T-cell (primary cell): ENCODE data around the gene SH3PXD2B. TPM values are rescaled to one million over a fixed set of nuclear protein-coding genes. Genes with fewer than 3 reads are reported as not detected.

Experiments
- ATAC-seq, 4 experiments: fragments of 200-7000 bp in 3 of 4; fragments of 150-1000 bp in 1 of 4; cut with Tn5 transposase; replicated peaks in 1 of 4; 1 replicate in 3 of 4; 2 replicates in 1 of 4; pipeline ENCODE4 v1.10.0; 2021; ENCODE audit warnings: moderate library complexity in 3 of 4, mild to moderate bottlenecking in 2 of 4, moderate number of reproducible peaks in 1 of 4
- CTCF ChIA-PET, 2 donors: fragments of 300-600 bp; sonication (Branson Sonifier 250); formaldehyde crosslinking; loops; one replicate each; lab custom pipeline; 2022; ENCODE audit warnings: antibody characterized with exemption in 2 of 2; lab: Charles Lee
- POLR2A ChIA-PET, 2 donors: fragments of 300-600 bp; sonication (Branson Sonifier 250); formaldehyde crosslinking; loops; one replicate each; lab custom pipeline; 2022; ENCODE audit warnings: antibody characterized with exemption in 2 of 2; lab: Charles Lee
- DNase-seq, 35 experiments: peaks; one replicate each; pipeline versions ENCODE4 v3.0.0 to v3.0.0-alpha.2; 2013 to 2023
- H3K27ac ChIP-seq: one replicate; pipeline ENCODE4 v1.5.1; 2013; ENCODE audit warnings: low read length
- H3K27me3 ChIP-seq, 2 experiments: replicated peaks in 1 of 2; 1 replicate in 1 of 2; 2 replicates in 1 of 2; pipeline versions ENCODE4 v1.6.1 to v1.7.0; 2013; ENCODE audit warnings: low read length in 1 of 2, mixed read lengths in 1 of 2; ENCODE audit not compliant: control insufficient read depth in 2 of 2, insufficient read depth in 2 of 2; ENCODE audit errors: extremely low read depth in 1 of 2
- H3K36me3 ChIP-seq, 2 donors: 1 replicate in 1 of 2; 2 replicates in 1 of 2; pipeline versions ENCODE4 v1.6.1 to v1.7.0; 2013; ENCODE audit warnings: low read length in 1 of 2; ENCODE audit not compliant: control insufficient read depth in 2 of 2, insufficient read depth in 1 of 2; ENCODE audit errors: extremely low read depth in 1 of 2
- H3K4me1 ChIP-seq, 2 experiments: 1 replicate in 1 of 2; 2 replicates in 1 of 2; pipeline versions ENCODE4 v1.6.1 to v1.7.0; 2013; ENCODE audit warnings: low read length in 2 of 2, mixed read lengths in 1 of 2; ENCODE audit not compliant: insufficient read depth in 2 of 2, control insufficient read depth in 1 of 2; ENCODE audit errors: extremely low read depth in 1 of 2
- H3K4me3 ChIP-seq, 2 donors: 1 replicate in 1 of 2; 2 replicates in 1 of 2; pipeline versions ENCODE4 v1.5.1 to v1.7.0; 2013; ENCODE audit warnings: mild to moderate bottlenecking in 2 of 2, low read length in 1 of 2, moderate library complexity in 1 of 2; ENCODE audit not compliant: control insufficient read depth in 1 of 2; ENCODE audit errors: extremely low read depth in 1 of 2
- H3K9me3 ChIP-seq: 2 replicates; pipeline ENCODE4 v1.7.0; 2013
- H3K27ac Mint-ChIP-seq, 2 donors: one replicate each; pipeline ENCODE4 v1.8.0; 2020 to 2021; ENCODE audit warnings: mild to moderate bottlenecking in 2 of 2, mixed read lengths in 2 of 2
- H3K27me3 Mint-ChIP-seq, 2 donors: one replicate each; pipeline ENCODE4 v1.8.0; 2021 to 2022; ENCODE audit warnings: mixed read lengths in 2 of 2
- H3K36me3 Mint-ChIP-seq: one replicate; pipeline ENCODE4 v1.8.0; 2021; ENCODE audit warnings: mixed read lengths
- H3K4me1 Mint-ChIP-seq, 3 donors: one replicate each; pipeline ENCODE4 v1.8.0; 2020 to 2022; ENCODE audit warnings: mixed read lengths in 3 of 3, mild to moderate bottlenecking in 1 of 3
- H3K4me3 Mint-ChIP-seq, 3 donors: one replicate each; pipeline ENCODE4 v1.8.0; 2020 to 2022; ENCODE audit warnings: mild to moderate bottlenecking in 3 of 3, mixed read lengths in 3 of 3, moderate library complexity in 3 of 3
- H3K9me3 Mint-ChIP-seq, 3 donors: one replicate each; pipeline ENCODE4 v1.8.0; 2020 to 2022; ENCODE audit warnings: mixed read lengths in 3 of 3
- WGBS: methylation state at CpG from one replicate; pipeline ENCODE4 v1.1.5; 2013; ENCODE audit warnings: missing lambda C conversion rate; ENCODE audit not compliant: insufficient coverage; 5-methylcytosine and 5-hydroxymethylcytosine counted together
- total RNA-seq, 35 experiments: library from RNA in 6 of 35; stranded (reverse) in 6 of 35; fragments of 120-200 nt in 1 of 35; gene quantifications; one replicate each; pipeline versions ENCODE4 v1.2.1 to v1.2.4 and lab custom pipeline; 2013 to 2026

SH3PXD2B gene
- total RNA-seq, 5 donors from 2014 or later (not counting 1 experiment from before 2014, with no cell fraction given) = 0.15 to 0.69 (median 0.38) TPM

DNA sequence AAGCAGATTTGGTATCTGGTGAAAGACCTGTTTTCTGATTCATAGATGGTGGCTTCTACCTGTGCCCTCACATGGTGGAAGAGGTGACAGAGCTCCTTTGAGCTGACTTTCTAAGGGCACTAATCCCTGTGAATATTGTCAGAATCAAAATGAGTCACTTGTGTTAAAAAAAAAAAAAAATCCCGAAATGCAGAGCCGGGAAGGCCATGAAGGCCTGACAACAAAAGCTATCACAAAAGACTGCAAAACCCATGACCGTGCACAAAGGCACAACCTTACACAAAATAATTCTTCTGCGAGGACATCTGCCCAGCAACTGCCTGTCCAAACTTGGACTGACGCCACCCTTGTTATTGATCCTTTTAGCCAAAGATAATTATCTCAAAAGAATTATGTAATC lies 151.2 kb downstream of the SH3PXD2B start:
- Histone ChIP-seq H3K4me3 (no peak overlapping the region), H3K27me3 (peaks cover 0 to 12% of the 10 kb centered on the region in 2 experiments), H3K36me3 (no peaks in the 10 kb centered on the region), H3K4me1 (no peaks in the 10 kb centered on the region), H3K9me3 (no peaks in the 10 kb centered on the region), H3K27ac (no peak overlapping the region)
- WGBS = 100% methylated on average over 1 of the region's 5 CpGs
- no peaks in the 10 kb centered on the region for H3K4me1 Mint-ChIP-seq
- ATAC-seq (no peak), DNase-seq (no peak)
- peaks cover 0 to 9% of the 10 kb centered on the region in 2 donors for H3K27me3 Mint-ChIP-seq
- H3K9me3 Mint-ChIP-seq = peaks cover 0 to 8% (median 2%) of the 10 kb centered on the region in 3 donors
- H3K36me3 Mint-ChIP-seq = no peaks in the 10 kb centered on the region
- CTCF ChIA-PET = interaction anchor here in 1 of 2 donors (0.7 kb wide), 1 partner anchor 267 kb away, joined by 3 read pairs; no protein-coding TSS in a partner anchor
- H3K4me3 Mint-ChIP-seq = no peak overlapping the region
- no peak overlapping the region for H3K27ac Mint-ChIP-seq
- POLR2A ChIA-PET = no interaction called here

DNA sequence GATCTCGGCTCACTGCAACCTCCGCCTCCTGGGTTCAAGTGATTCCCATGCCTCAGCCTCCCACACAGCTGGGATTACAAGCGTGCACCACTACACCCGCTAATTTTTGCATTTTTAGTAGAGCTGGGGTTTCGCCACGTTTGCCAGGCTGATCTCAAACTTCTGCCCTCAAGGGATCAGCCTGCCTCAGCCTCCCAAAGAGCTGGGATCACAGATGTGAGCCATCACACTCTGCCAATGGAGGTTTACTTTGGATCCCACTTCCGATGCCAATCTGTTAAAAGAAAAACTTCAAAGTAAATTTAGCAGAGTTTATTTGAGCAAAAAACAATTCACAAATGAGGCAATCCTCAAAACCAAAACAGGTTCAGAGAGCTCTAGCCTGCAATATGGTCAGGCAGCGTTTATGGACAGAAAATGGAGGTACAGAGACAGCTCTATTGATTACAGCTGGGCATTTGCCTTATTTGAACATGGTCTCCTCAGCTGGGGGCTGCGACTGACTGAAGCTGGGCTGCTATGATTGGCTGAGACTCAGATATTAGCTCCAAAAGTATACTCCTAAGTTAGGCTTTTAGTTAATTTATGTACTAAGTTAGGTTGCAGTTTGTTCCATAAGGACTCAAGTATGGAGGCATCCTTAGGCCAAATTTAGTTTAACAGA lies 152.1 kb downstream of the SH3PXD2B start:
- Mint-ChIP-seq H3K9me3 (peaks cover 0 to 8% (median 2%) of the 10 kb centered on the region in 3 donors), H3K27ac (no peak overlapping the region), H3K27me3 (peaks cover 0 to 6% of the 10 kb centered on the region in 2 donors), H3K4me1 (no peaks in the 10 kb centered on the region), H3K4me3 (no peak overlapping the region), H3K36me3 (no peaks in the 10 kb centered on the region)
- ATAC-seq = no peak
- DNase-seq = no peak
- no peak overlapping the region for H3K4me3 ChIP-seq
- no peak overlapping the region for H3K27ac ChIP-seq
- H3K36me3 ChIP-seq = no peaks in the 10 kb centered on the region
- ChIA-PET POLR2A (no interaction called here), CTCF (no interaction called here)
- no peaks in the 10 kb centered on the region for H3K4me1 ChIP-seq
- peaks cover 0 to 12% of the 10 kb centered on the region in 2 experiments for H3K27me3 ChIP-seq
- WGBS = 74% methylated on average over 8 of the region's 9 CpGs
- no peaks in the 10 kb centered on the region for H3K9me3 ChIP-seq

DNA sequence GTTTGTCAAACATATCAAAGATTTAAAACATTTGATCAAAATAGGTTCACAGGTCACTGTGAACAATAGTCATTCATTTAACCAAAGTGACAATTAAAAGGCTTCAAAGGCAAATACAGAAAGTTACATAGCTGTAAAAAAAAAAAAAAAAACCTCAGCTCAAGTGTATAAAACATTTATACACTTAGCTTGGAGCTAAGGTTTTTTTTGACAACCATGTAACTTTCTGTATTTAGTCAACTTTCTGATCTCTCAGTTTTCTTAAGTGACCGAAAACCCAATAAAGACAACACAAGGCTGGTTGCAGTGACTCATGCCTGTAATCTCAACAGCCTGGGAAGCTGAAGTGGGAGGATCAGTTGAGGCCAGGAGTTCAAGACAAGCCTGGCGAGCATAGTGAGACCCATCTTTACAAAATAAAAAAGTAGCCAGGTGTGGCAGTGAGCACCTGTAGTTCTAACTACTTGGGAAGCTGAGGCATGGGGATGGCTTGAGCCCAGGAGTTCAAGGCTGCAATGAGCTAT lies 154.3 kb downstream of the SH3PXD2B start:
- CTCF ChIA-PET = interaction anchor here in 1 of 2 donors (0.8 kb wide), 1 partner anchor 15 kb away, joined by 4 read pairs; no protein-coding TSS in a partner anchor
- no peaks in the 10 kb centered on the region for H3K9me3 ChIP-seq
- WGBS = no CpG with 5 or more reads among the region's 2 CpGs
- Mint-ChIP-seq H3K27me3 (peaks cover 0 to 5% of the 10 kb centered on the region in 2 donors), H3K4me1 (no peaks in the 10 kb centered on the region), H3K9me3 (no peaks in the 10 kb centered on the region), H3K4me3 (no peak overlapping the region), H3K36me3 (no peaks in the 10 kb centered on the region), H3K27ac (no peak overlapping the region)
- H3K4me1 ChIP-seq = no peaks in the 10 kb centered on the region
- POLR2A ChIA-PET = no interaction called here
- H3K27me3 ChIP-seq = peaks cover 0 to 10% of the 10 kb centered on the region in 2 experiments
- H3K4me3 ChIP-seq = no peak overlapping the region
- no peaks in the 10 kb centered on the region for H3K36me3 ChIP-seq
- DNase-seq (no peak), ATAC-seq (no peak)
- H3K27ac ChIP-seq = no peak overlapping the region

DNA sequence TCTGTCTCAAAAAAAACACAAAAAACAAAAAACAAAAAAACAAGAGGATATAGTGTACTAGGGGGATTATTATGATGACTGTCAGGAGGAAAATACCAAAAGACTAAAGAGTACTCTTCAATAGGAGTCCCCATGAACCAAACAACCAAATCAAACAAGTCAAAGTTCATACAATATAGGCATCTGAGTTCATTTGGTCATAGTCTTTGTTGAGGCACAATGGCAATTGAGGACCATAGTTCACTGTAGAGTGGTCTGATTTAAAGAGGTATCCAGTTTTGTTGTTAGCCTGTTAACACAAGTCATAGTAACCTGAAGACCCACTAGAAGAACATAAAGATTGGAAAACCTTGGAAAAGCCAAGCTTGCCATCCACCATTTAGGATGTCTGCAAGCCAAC lies 159.5 kb downstream of the SH3PXD2B start:
- H3K27me3 ChIP-seq = no peaks in the 10 kb centered on the region
- H3K4me3 ChIP-seq = no peak overlapping the region
- POLR2A ChIA-PET = no interaction called here
- no peak overlapping the region for H3K27ac Mint-ChIP-seq
- H3K27ac ChIP-seq = no peak overlapping the region
- no peak overlapping the region for H3K4me3 Mint-ChIP-seq
- DNase-seq (no peak), ATAC-seq (no peak)
- no peaks in the 10 kb centered on the region for H3K36me3 Mint-ChIP-seq
- peaks cover 3 to 6% (median 3%) of the 10 kb centered on the region in 3 donors for H3K4me1 Mint-ChIP-seq
- H3K36me3 ChIP-seq = no peaks in the 10 kb centered on the region
- no peaks in the 10 kb centered on the region for H3K9me3 ChIP-seq
- H3K4me1 ChIP-seq = peaks cover 0 to 2% of the 10 kb centered on the region in 2 experiments
- no peaks in the 10 kb centered on the region for H3K27me3 Mint-ChIP-seq
- CTCF ChIA-PET = interaction anchor here in 1 of 2 donors (1.1 kb wide), 1 partner anchor 28 kb away, joined by 3 read pairs; no protein-coding TSS in a partner anchor
- H3K9me3 Mint-ChIP-seq = no peaks in the 10 kb centered on the region

DNA sequence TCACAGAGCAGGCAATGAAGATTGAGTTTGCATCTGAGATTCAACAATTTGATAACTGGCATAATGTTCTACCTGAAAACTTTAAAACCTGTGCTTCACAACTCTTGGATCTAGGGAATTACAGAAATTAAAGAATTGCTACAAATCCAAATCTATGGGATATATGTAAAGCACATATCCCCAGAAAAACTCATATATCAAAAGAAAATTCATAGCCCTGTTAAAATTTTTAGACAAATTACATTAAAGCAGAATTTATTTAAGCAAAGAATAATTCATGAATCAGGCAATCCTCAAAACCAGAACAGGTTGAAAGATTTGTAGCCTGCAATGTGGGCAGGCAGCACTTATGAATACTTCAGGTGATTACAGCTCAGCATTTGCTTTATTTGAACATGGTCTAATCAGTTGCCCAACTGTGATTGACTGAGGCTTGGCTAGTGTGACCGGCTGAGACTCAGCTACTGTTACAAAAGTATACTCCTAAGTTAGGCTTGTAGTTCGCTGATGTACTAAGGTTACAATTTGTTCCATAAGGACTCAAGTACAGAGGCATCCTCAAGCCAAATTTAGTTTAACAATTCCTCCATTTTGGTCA lies 160.5 kb downstream of the SH3PXD2B start:
- Histone ChIP-seq H3K9me3 (no peaks in the 10 kb centered on the region), H3K4me1 (peaks cover 0 to 2% of the 10 kb centered on the region in 2 experiments), H3K27me3 (no peaks in the 10 kb centered on the region), H3K4me3 (no peak overlapping the region), H3K36me3 (no peaks in the 10 kb centered on the region), H3K27ac (no peak overlapping the region)
- Mint-ChIP-seq H3K27ac (no peak overlapping the region), H3K9me3 (no peaks in the 10 kb centered on the region), H3K4me1 (peaks cover 3 to 6% (median 3%) of the 10 kb centered on the region in 3 donors), H3K27me3 (no peaks in the 10 kb centered on the region), H3K36me3 (no peaks in the 10 kb centered on the region), H3K4me3 (no peak overlapping the region)
- POLR2A ChIA-PET = no interaction called here
- 86% methylated on average over 2 of the region's 2 CpGs for WGBS
- DNase-seq = no peak
- no peak for ATAC-seq
- CTCF ChIA-PET = interaction anchor here (0.6 to 1.3 kb wide), 14 partner anchors 12 to 382 kb away, joined by 3 to 9 read pairs (median 3); partner anchors contain the start of gene STK10 (in 1 of the 2)

DNA sequence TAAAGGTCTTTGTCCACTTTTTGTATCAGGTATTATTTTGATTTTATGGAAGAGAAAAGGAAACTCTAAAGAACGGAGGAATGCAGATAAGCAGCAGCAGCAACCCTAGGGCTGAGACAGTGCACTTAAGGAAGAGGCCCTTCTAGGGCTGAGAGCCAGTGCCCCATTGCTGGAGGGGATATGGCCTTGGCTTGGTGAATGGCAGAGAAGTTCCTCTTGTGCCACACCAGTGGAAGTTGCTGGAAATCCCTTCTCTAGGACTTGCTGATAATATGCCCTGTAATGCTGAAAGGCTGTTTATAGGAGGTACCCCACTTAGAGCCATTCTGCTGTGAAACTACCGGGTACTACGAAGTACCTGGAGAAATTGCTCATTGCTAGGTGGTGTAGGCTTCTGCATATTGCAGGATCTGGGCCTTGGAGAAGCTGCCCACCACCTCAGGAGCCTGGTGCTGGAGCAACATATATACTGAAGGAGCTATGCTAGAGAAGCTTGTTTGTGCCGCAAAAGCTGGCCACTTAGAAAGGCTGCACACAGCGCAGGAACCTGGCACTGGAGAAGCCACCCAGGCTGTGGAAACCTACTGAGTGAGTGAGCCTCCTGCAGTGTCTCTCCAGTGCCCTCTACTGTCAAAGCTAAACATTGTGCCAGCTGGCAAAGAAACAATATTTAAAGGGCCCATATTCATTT lies 161.1 kb downstream of the SH3PXD2B start:
- Mint-ChIP-seq H3K27ac (no peak overlapping the region), H3K4me1 (peaks cover 3 to 6% (median 3%) of the 10 kb centered on the region in 3 donors), H3K36me3 (no peaks in the 10 kb centered on the region), H3K27me3 (no peaks in the 10 kb centered on the region), H3K4me3 (no peak overlapping the region), H3K9me3 (no peaks in the 10 kb centered on the region)
- Histone ChIP-seq H3K4me1 (peaks cover 0 to 2% of the 10 kb centered on the region in 2 experiments), H3K36me3 (no peaks in the 10 kb centered on the region), H3K27me3 (no peaks in the 10 kb centered on the region), H3K9me3 (no peaks in the 10 kb centered on the region), H3K27ac (no peak overlapping the region), H3K4me3 (no peak overlapping the region)
- DNase-seq (peak; percentile 22 to 79 (median 47)), ATAC-seq (peak; percentile 98 to 100 (median 99))
- POLR2A ChIA-PET = no interaction called here
- CTCF ChIA-PET = interaction anchor here (0.6 to 1.3 kb wide), 18 partner anchors 11 to 381 kb away, joined by 3 to 9 read pairs (median 3); partner anchors contain the start of gene STK10 (in 1 of the 2)
- 53% methylated on average over 4 of the region's 5 CpGs for WGBS
